ENCODE measurements around the gene PCDH9. TPM values are rescaled to one million over a fixed set of nuclear protein-coding genes. Genes with fewer than 3 reads are reported as not detected.

PCDH9 gene
- total RNA-seq, 1 donor from 2014 or later, result 14.7 TPM

DNA sequence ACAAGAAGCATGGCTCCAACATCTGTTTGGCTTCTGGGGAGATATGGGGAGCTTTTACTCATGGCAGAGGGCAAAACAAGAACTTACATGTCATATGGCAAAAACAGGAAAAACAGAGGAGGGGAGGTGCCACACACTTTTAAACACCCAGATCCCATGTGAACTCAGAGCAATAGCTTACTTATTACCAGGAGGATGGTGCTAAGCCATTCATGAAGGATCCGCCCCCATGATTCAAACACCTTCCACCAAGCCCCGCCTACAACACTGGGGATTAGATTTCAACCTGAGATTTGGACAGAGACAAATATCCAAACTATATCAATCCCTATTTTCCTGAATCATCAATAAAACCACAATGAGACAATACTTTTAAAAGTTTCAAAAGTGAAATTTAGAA is 712.1 kb downstream of the PCDH9 start:
- Histone ChIP-seq H3K36me3 (no peaks in the 10 kb centered on the region), H3K4me1 (no peaks in the 10 kb centered on the region), H3K27me3 (ENCODE audit: low read depth) (no peaks in the 10 kb centered on the region), H3K27ac (replicated peaks) (no peak overlapping the region), H3K9me3 (replicated peaks) (no peaks in the 10 kb centered on the region), H3K4me3 (no peak overlapping the region)
- DNase-seq, result no peak
- intact Hi-C loops (cut with micrococcal nuclease), result no loop called here
- TF ChIP-seq, protein P1, sequence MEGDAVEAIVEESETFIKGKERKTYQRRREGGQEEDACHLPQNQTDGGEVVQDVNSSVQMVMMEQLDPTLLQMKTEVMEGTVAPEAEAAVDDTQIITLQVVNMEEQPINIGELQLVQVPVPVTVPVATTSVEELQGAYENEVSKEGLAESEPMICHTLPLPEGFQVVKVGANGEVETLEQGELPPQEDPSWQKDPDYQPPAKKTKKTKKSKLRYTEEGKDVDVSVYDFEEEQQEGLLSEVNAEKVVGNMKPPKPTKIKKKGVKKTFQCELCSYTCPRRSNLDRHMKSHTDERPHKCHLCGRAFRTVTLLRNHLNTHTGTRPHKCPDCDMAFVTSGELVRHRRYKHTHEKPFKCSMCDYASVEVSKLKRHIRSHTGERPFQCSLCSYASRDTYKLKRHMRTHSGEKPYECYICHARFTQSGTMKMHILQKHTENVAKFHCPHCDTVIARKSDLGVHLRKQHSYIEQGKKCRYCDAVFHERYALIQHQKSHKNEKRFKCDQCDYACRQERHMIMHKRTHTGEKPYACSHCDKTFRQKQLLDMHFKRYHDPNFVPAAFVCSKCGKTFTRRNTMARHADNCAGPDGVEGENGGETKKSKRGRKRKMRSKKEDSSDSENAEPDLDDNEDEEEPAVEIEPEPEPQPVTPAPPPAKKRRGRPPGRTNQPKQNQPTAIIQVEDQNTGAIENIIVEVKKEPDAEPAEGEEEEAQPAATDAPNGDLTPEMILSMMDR (IDR thresholded peaks at IDR 0.05; ENCODE audit: borderline replicate concordance), result no peak

DNA sequence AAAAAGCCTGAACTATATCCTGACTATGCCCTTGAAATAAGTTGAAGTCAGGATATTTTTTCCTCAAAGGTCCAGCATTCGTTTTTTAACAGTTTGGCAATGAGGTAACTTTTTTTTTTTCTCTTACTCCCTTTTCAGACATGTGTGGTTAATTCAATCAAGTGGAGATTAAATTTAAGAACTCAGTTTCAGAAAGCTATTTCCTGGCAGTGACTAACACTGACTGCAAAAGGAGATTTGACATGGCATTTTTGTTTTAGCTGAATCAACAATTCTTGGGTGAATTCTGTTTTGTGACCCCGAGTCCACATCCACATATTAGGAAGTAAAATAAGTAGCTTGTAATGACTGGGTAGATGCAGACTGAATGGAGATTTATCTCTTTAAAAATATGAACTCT is 716.4 kb downstream of the PCDH9 start:
- no peak overlapping the region for H3K4me3 ChIP-seq
- H3K4me1 ChIP-seq, result no peaks in the 10 kb centered on the region
- H3K27me3 ChIP-seq (ENCODE audit: low read depth), result no peaks in the 10 kb centered on the region
- no peaks in the 10 kb centered on the region for H3K9me3 ChIP-seq (replicated peaks)
- DNase-seq, result no peak
- intact Hi-C loops (cut with micrococcal nuclease), result no loop called here
- no peak overlapping the region for H3K27ac ChIP-seq (replicated peaks)
- H3K36me3 ChIP-seq, result no peaks in the 10 kb centered on the region
- TF ChIP-seq, protein P1 (IDR thresholded peaks at IDR 0.05; ENCODE audit: borderline replicate concordance), result no peak

DNA sequence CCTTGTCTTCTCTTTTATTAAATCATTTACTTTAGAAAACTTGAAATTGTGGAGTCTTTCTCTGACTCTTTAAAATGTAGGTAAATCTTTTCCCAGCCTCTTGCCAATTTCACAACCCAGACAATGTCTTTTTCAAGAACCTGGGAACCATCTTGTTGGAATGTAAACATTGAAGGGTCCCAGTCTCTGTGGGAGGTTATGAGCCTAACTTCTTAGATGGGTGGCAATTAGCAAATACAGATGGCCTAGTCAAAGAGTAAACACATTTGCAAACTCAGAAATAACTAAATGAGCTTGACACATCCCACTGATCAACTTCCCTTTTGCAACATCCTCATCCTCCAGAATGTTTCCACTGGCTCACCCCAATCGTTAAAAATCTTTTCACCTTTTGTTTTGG is 721.0 kb downstream of the PCDH9 start:
- no peaks in the 10 kb centered on the region for H3K27me3 ChIP-seq (ENCODE audit: low read depth)
- H3K4me1 ChIP-seq, result no peaks in the 10 kb centered on the region
- intact Hi-C loops (cut with micrococcal nuclease), result no loop called here
- H3K36me3 ChIP-seq, result no peaks in the 10 kb centered on the region
- no peaks in the 10 kb centered on the region for H3K9me3 ChIP-seq (replicated peaks)
- no peak for DNase-seq
- H3K27ac ChIP-seq (replicated peaks), result no peak overlapping the region
- H3K4me3 ChIP-seq, result no peak overlapping the region
- TF ChIP-seq, protein P1 (IDR thresholded peaks at IDR 0.05; ENCODE audit: borderline replicate concordance), result no peak

DNA sequence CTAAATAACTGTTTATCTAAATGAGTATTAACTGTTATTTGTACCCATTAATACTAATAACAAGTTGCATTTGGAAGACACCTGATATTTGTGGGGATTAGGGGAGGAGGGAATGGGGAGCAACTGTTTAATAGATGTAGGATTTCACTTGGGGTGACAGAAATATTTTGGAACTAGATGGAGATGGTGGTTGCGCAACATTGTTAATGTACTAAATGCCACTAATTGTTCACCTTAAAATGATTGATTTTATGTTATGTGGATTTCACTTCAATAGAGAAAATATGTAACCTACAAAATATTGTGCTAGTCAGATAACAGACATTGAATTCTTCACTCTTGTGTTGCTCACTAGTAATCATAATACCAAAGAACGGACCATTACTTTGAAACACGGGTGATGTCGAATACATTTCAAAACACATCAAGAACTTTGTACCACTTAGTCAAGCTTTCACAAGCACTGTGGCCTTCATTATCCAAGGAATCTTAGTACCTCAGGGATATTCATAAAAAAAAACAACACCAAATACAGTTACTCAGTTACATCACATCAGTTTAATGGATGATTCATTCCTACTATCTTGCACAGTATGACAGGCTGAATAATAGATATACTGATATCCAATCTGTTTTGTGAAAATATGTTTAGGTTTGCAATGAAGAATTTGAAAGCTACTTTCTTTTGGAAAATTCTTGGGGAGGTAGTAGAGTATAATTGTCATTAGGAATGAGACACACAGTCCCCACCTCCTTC is 721.8 kb downstream of the PCDH9 start:
- DNase-seq, result no peak
- H3K36me3 ChIP-seq, result no peaks in the 10 kb centered on the region
- no peak overlapping the region for H3K4me3 ChIP-seq
- H3K9me3 ChIP-seq (replicated peaks), result no peaks in the 10 kb centered on the region
- H3K4me1 ChIP-seq, result no peaks in the 10 kb centered on the region
- TF ChIP-seq, protein P1 (IDR thresholded peaks at IDR 0.05; ENCODE audit: borderline replicate concordance), result no peak
- intact Hi-C loops (cut with micrococcal nuclease), result no loop called here
- H3K27me3 ChIP-seq (ENCODE audit: low read depth), result no peaks in the 10 kb centered on the region
- H3K27ac ChIP-seq (replicated peaks), result no peak overlapping the region

DNA sequence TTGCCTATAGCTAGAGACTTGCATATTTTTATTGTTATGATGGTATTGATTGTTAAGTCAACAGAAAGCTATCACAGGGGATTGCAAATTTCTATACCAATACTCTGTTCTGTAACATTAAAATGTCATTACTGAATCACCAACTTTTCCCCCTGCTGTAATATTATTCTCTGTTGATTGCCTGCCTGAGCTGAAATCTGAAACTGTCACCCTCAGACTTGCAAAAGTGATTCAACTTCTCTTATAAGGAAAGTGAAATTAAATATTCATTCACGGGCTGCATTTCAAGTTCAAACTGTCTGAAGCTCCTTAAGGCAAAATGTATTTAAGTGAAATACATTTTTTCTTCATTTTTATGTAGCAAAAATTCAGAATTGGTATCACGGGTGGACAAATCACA is 723.2 kb downstream of the PCDH9 start:
- Histone ChIP-seq H3K27ac (replicated peaks) (no peak overlapping the region), H3K36me3 (no peaks in the 10 kb centered on the region), H3K4me1 (no peaks in the 10 kb centered on the region), H3K27me3 (ENCODE audit: low read depth) (no peaks in the 10 kb centered on the region), H3K9me3 (replicated peaks) (no peaks in the 10 kb centered on the region), H3K4me3 (no peak overlapping the region)
- TF ChIP-seq, protein P1 (IDR thresholded peaks at IDR 0.05; ENCODE audit: borderline replicate concordance), result no peak
- no peak for DNase-seq
- intact Hi-C loops (cut with micrococcal nuclease), result no loop called here
